ENCODE results near the gene FETUB. TPM values are rescaled to one million over a fixed set of nuclear protein-coding genes. Genes with fewer than 3 reads are reported as not detected.

FETUB gene
- total and polyA plus RNA-seq, 2 donors (not counting 3 experiments of a cell fraction or from before 2014, with no cell fraction given), result not detected

DNA sequence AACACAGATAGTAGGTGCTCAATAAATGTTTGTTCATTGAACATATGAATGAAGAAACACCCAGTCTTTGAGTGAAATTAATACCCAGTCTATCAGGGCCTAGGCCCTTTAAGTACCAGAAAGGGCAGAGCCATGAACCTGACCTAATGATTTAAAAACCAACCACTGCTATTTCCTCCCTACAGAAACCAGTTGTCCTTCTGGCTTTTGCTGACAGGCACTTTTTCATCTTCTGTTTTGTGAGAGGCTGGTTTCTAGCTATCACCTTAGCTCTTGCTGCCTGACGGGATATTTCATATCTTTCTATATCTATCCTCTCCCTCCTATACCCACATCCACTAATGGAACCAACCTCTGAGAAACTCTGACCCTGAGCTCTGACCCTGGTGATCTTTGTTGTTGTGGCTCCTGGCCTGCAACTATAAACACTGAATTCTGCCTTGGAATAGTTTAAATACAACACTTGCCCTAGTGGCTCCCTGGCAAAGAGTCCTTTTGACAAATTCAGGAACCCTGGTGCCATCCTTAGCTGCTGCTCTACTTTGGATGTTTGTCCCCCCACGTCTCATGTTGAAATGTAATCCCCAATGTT lies 31.5 kb upstream of the FETUB start:
- H3K36me3 ChIP-seq (ENCODE audit: control insufficient read depth in 2 of 2, extremely low read depth in 1 of 2, insufficient read depth in 2 of 2, low read length in 2 of 2), result no peaks in the 10 kb centered on the region
- H3K4me1 ChIP-seq (ENCODE audit: control insufficient read depth, extremely low read depth, insufficient read depth, low read length), result no peaks in the 10 kb centered on the region
- TF ChIP-seq POLR2AphosphoS5 (IDR thresholded peaks at IDR 0.05; ENCODE audit: insufficient read depth, low read depth, low read length) (no peak), CTCF (IDR thresholded peaks at IDR 0.05; ENCODE audit: extremely low read depth in 1 of 2, insufficient read depth in 1 of 2, low read depth in 1 of 2, low read length in 2 of 2) (no peak), POLR2A (IDR thresholded peaks at IDR 0.05; ENCODE audit: low read depth, low read length) (no peak)
- H2AFZ ChIP-seq (ENCODE audit: low read depth, low read length), result no peak overlapping the region
- dilution Hi-C loops (cut with MboI; ENCODE audit: extremely low pct_ligation_motif_present, low sequenced_read_pairs), result no loop called here
- peaks cover 3% of the 10 kb centered on the region in 2 experiments for H3K27me3 ChIP-seq (ENCODE audit: control insufficient read depth in 2 of 2, insufficient read depth in 2 of 2, low read length in 2 of 2)
- intact Hi-C loops (cut with micrococcal nuclease), result no loop called here
- POLR2A ChIA-PET, result no interaction called here
- no TSS peak for BruUV-seq (replicated peaks)
- no peaks in the 10 kb centered on the region for H3K79me2 ChIP-seq (ENCODE audit: control insufficient read depth, insufficient read depth, low read length)
- no peak overlapping the region for H3K4me3 ChIP-seq (replicated peaks in 1 of 3; ENCODE audit: insufficient read depth in 1 of 3, low read depth in 1 of 3, low read length in 3 of 3)
- H3K9me3 ChIP-seq (replicated peaks; ENCODE audit: control insufficient read depth, insufficient read depth, low read length), result no peaks in the 10 kb centered on the region
- CTCF ChIA-PET, result interaction anchor here (0.7 to 4.0 kb wide), 8 partner anchors 8 to 626 kb away, joined by 3 to 33 read pairs (median 4); no protein-coding TSS in a partner anchor
- FAIRE-seq (no peak), DNase-seq (ENCODE audit: low read depth, low spot score) (no peak)
- no peak overlapping the region for H3K9ac ChIP-seq (replicated peaks; ENCODE audit: extremely low read depth, insufficient read depth, low read length)
- H3K4me2 ChIP-seq (ENCODE audit: insufficient read depth, low read length), result no peak overlapping the region
- H4K20me1 ChIP-seq (replicated peaks; ENCODE audit: control insufficient read depth, extremely low read depth, insufficient read depth, low read length), result no peaks in the 10 kb centered on the region
- no peaks in the 10 kb centered on the region for H3K9me1 ChIP-seq (replicated peaks; ENCODE audit: control insufficient read depth, extremely low read depth, insufficient read depth, low read length)
- H3K27ac ChIP-seq (ENCODE audit: insufficient read depth, low read depth, low read length), result no peak overlapping the region

GRCh38 chr3:186609247-186609868 lies 30.8 kb upstream of the FETUB start:
- no peak overlapping the region for H3K4me2 ChIP-seq (ENCODE audit: insufficient read depth, low read length)
- TF ChIP-seq POLR2AphosphoS5 (IDR thresholded peaks at IDR 0.05; ENCODE audit: insufficient read depth, low read depth, low read length), result no peak
- TF ChIP-seq GATA2 (IDR thresholded peaks at IDR 0.05; ENCODE audit: insufficient read depth, insufficient read length, low read depth, low read length), result no peak
- TF ChIP-seq MYC (IDR thresholded peaks at IDR 0.05; ENCODE audit: low read depth, low read length), result no peak
- no peak for TF ChIP-seq FOS (IDR thresholded peaks at IDR 0.05; ENCODE audit: borderline replicate concordance, insufficient read depth, low read length)
- no peak for TF ChIP-seq EZH2 (IDR thresholded peaks at IDR 0.05; ENCODE audit: borderline replicate concordance, low read depth, low read length, severe bottlenecking)
- TF ChIP-seq, protein P1, sequence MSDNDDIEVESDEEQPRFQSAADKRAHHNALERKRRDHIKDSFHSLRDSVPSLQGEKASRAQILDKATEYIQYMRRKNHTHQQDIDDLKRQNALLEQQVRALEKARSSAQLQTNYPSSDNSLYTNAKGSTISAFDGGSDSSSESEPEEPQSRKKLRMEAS (IDR thresholded peaks at IDR 0.05; ENCODE audit: insufficient read depth, insufficient read length), result no peak
- no peak for TF ChIP-seq CTCF (IDR thresholded peaks at IDR 0.05; ENCODE audit: extremely low read depth in 1 of 2, insufficient read depth in 1 of 2, low read depth in 1 of 2, low read length in 2 of 2)
- TF ChIP-seq JUN (IDR thresholded peaks at IDR 0.05; ENCODE audit: borderline replicate concordance, insufficient read depth, insufficient read length, low read depth), result no peak
- TF ChIP-seq POLR2A (IDR thresholded peaks at IDR 0.05; ENCODE audit: low read depth, low read length), result no peak
- H3K4me1 ChIP-seq (ENCODE audit: control insufficient read depth, extremely low read depth, insufficient read depth, low read length), result peaks cover 1% of the 10 kb centered on the region
- DNase-seq (ENCODE audit: low read depth, low spot score), result no peak
- dilution Hi-C loops (cut with MboI; ENCODE audit: extremely low pct_ligation_motif_present, low sequenced_read_pairs), result no loop called here
- BruUV-seq (replicated peaks), result no TSS peak
- FAIRE-seq, result no peak
- intact Hi-C loops (cut with micrococcal nuclease), result no loop called here
- no peak overlapping the region for H3K27ac ChIP-seq (ENCODE audit: insufficient read depth, low read depth, low read length)
- H3K9me3 ChIP-seq (replicated peaks; ENCODE audit: control insufficient read depth, insufficient read depth, low read length), result no peaks in the 10 kb centered on the region
- ChIA-PET POLR2A (no interaction called here), CTCF (interaction anchor here (0.7 to 4.0 kb wide), 10 partner anchors 7 to 627 kb away, joined by 3 to 33 read pairs (median 4); no protein-coding TSS in a partner anchor)
- no peak overlapping the region for H2AFZ ChIP-seq (ENCODE audit: low read depth, low read length)
- no peak overlapping the region for H3K4me3 ChIP-seq (replicated peaks in 1 of 3; ENCODE audit: insufficient read depth in 1 of 3, low read depth in 1 of 3, low read length in 3 of 3)
- H3K9me1 ChIP-seq (replicated peaks; ENCODE audit: control insufficient read depth, extremely low read depth, insufficient read depth, low read length), result no peaks in the 10 kb centered on the region
- H3K36me3 ChIP-seq (ENCODE audit: control insufficient read depth in 2 of 2, extremely low read depth in 1 of 2, insufficient read depth in 2 of 2, low read length in 2 of 2), result no peaks in the 10 kb centered on the region
- no peak overlapping the region for H3K9ac ChIP-seq (replicated peaks; ENCODE audit: extremely low read depth, insufficient read depth, low read length)
- H3K27me3 ChIP-seq (ENCODE audit: control insufficient read depth in 2 of 2, insufficient read depth in 2 of 2, low read length in 2 of 2), result peaks cover 3 to 5% of the 10 kb centered on the region in 2 experiments
- H3K79me2 ChIP-seq (ENCODE audit: control insufficient read depth, insufficient read depth, low read length), result no peaks in the 10 kb centered on the region
- no peaks in the 10 kb centered on the region for H4K20me1 ChIP-seq (replicated peaks; ENCODE audit: control insufficient read depth, extremely low read depth, insufficient read depth, low read length)

All from endothelial cell of umbilical vein (primary cell).